Measurements from ENCODE around the gene C1QL2.

Gene C1QL2

DNA sequence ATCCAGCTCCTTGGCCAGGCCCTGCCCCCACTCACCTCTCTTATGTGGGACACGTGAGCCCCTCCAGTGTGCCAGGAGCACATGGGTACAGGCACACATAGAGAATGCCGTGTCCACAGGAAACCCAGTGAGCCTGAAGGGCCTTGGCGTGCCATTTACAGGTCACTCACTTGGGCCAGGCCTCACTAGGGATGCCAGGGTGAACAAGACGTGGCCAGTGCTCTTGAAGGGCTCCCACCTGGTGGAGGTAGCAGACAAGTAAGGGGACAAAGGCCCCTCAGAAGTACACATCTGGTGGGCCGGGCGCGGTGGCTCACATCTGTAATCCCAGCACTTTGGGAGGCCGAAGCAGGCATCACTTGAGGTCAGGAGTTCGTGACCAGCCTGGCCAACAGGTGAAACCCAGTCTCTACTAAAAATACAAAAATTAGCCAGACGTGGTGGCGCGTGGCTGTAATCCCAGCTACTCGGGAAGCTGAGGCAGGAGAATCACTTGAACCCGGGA, 15.1 kb upstream of the C1QL2 start:
- FAIRE-seq (no peak), DNase-seq (ENCODE audit: insufficient read length, low spot score) (no peak)
- TF ChIP-seq, protein P1, sequence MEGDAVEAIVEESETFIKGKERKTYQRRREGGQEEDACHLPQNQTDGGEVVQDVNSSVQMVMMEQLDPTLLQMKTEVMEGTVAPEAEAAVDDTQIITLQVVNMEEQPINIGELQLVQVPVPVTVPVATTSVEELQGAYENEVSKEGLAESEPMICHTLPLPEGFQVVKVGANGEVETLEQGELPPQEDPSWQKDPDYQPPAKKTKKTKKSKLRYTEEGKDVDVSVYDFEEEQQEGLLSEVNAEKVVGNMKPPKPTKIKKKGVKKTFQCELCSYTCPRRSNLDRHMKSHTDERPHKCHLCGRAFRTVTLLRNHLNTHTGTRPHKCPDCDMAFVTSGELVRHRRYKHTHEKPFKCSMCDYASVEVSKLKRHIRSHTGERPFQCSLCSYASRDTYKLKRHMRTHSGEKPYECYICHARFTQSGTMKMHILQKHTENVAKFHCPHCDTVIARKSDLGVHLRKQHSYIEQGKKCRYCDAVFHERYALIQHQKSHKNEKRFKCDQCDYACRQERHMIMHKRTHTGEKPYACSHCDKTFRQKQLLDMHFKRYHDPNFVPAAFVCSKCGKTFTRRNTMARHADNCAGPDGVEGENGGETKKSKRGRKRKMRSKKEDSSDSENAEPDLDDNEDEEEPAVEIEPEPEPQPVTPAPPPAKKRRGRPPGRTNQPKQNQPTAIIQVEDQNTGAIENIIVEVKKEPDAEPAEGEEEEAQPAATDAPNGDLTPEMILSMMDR (IDR thresholded peaks at IDR 0.05; ENCODE audit: insufficient read depth, missing control alignments) = no peak

DNA sequence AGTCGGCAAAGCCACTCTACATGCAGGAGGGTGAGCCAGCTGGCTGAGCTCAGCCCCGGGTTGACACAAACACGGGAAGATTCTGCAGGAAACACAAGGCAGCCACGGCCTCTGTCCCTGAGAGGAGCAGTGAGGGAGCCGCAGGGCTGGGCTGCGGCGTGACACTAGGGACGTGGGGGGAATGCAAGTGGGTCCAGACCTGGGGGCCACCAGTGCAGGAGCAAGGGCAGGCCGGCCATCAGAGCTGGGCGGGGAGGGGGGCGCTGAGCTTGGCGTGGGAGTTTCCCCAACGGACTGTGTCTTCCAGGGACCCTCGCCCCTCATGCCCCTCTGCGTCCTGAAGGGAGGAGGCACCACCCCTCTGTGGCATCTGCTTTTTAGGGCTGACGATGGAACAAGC, 12.0 kb upstream of the C1QL2 start:
- no peak for DNase-seq (ENCODE audit: insufficient read length, low spot score)
- no peak for FAIRE-seq
- TF ChIP-seq, protein P1 (IDR thresholded peaks at IDR 0.05; ENCODE audit: insufficient read depth, missing control alignments) = no peak

DNA sequence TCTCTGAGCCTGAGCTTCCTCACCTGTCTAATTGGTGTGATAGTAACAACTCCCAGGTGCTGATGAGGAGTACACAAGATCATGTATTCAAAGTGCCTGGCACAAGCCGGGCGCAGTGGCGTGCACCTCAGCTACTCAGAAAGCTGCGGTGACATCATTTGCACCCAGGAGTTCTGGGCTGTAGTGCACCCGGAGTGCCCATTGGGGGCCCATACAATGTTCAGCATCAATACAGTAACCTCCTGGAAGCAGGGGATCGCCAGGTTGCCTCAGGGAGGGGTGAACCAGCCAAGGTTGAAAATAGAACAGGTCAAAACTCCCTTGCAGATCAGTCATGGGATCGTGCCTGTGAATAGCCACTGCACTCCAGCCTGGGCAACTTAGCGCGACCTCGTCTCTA, 11.2 kb upstream of the C1QL2 start:
- FAIRE-seq (no peak), DNase-seq (ENCODE audit: insufficient read length, low spot score) (no peak)

DNA sequence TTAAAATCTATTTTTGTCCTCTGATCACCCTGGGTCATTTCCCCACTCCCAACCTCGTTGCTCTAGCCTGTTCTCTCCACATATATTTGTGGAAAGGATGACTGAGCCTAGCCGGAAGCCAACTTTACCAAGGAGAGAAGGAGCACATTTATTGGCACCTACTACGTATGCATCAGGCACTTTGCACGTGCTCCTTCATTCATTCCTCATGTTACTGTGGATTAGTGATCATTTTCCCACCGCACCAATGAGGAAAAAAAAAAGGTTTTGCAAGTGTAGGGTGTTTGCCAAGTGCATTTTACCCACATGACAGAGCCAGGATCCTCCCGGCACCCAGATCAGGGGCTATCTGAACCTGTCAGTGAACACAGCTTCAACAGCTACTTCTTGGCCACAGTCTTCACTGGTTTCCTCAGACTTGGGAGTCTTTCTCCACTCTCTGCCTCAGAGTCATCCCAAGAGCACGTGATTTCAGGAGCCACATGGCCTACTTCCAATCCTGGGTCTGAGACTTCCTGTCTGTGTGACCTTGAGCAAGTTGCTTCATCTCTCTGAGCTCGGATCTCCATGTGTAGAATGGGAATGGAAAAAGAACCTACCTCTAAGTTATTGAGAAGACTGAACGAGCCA, 1.9 kb upstream of the C1QL2 start:
- TF ChIP-seq, protein P1 (IDR thresholded peaks at IDR 0.05; ENCODE audit: insufficient read depth, missing control alignments) = no peak
- FAIRE-seq = no peak
- DNase-seq (ENCODE audit: insufficient read length, low spot score) = no peak

More for the DNA sequence above, 11.2 kb upstream of the C1QL2 start:
- TF ChIP-seq, protein P1 (IDR thresholded peaks at IDR 0.05; ENCODE audit: insufficient read depth, missing control alignments) = no peak

DNA sequence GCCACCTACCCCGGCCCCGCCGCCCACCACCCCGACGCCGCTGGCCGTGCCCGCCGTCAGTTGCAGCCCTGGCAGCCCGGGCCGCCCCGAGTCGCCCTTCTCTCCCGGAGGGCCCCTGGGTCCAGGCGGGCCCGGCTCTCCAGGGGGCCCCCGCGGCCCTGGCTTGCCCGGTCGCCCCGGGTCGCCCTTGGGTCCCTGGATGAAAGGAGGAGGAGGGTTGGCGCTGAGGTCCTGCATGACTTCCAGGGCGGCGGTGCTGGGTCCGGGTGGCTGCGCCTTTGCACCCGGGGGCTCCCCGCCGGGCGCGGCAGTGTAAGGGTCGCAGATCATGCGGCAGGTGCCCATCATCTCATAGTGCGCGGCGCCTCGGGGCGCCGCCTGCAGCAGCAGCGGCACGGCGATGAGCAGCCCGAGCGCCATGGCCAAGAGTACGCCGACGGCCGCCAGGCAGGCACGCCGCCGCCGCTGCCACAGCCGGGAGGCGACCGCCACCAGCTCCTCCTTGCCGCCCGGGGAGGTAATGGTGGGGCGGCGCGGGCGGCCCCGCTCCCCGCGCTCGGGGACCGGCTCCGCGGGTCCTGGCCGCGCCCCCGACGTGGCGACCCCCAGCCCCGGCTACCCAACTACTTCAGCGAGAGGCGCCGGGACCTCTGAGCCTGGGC, 570 bp downstream of the C1QL2 start:
- DNase-seq (ENCODE audit: insufficient read length, low spot score) (no peak), FAIRE-seq (no peak)
- TF ChIP-seq, protein P1 (IDR thresholded peaks at IDR 0.05; ENCODE audit: insufficient read depth, missing control alignments) = no peak

DNA sequence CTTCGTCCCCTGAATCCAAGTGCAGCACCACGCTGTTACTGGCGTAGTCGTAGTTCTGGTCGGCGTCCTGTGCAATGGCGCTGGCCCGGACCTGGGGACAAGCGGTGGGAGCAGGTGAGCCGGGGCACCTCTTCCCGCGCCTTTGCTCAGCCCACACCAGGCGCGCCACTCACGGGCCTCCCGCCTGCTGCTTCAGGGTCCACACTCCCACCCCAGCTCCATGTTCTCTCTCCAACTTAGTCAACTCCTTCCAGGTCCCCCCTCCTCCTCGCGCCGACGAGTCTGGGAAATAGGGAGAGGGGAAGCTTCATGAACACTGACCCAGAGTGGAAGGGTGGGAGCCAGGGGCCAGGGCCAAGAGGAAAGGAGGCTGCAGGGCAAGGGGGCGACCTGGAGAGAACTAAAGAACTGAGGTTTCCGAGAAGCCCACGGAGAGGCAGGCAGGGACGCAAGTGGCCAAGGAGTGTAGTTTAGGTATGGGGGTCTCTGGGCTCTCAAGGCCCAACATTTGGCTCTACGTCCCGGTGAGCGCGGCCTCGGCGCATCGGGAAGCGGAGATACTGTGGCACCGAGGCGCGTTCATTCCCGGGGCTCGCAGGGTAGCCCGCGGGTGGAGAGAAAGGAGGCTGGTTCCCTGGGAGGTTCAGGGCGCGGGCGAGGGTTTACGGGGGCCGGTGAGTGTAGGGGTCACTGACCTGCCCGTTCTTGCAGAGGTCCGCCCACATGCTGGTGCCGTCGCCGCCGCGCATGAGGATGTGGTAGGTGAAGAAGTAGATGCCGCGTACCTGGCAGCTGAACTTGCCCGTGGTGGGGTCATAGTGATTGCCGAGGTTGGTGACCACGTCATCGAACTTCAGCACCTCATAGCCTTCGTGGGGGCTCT, 1.4 kb downstream of the C1QL2 start:
- DNase-seq (ENCODE audit: insufficient read length, low spot score) (no peak), FAIRE-seq (no peak)
- TF ChIP-seq, protein P1 (IDR thresholded peaks at IDR 0.05; ENCODE audit: insufficient read depth, missing control alignments) = no peak

Data from D721Med (cell line).